Measurements from ENCODE around the gene DNMT1. TPM values are rescaled to one million over a fixed set of nuclear protein-coding genes. Genes with fewer than 3 reads are reported as not detected.

The DNMT1 gene
- total RNA-seq, 1 experiment from 2014 or later: 210 TPM

- TF ChIP-seq ZMAT4 (CRISPR knock-in tag; IDR thresholded peaks at IDR 0.05) (no peak), ZNF281 (CRISPR knock-in tag; IDR thresholded peaks at IDR 0.05) (0 out of 2 replicates have a peak, but pooled peaks have one; percentile 31), EMX1 (CRISPR knock-in tag; IDR thresholded peaks at IDR 0.05) (no peak), GABPB1 (CRISPR knock-in tag; IDR thresholded peaks at IDR 0.05) (no peak), USF2 (CRISPR knock-in tag; IDR thresholded peaks at IDR 0.05) (peak; percentile 59), OVOL2 (CRISPR knock-in tag; IDR thresholded peaks at IDR 0.05; ENCODE audit: borderline replicate concordance) (no peak), TP53 (CRISPR knock-in tag; IDR thresholded peaks at IDR 0.05) (no peak), NR1H2 (CRISPR knock-in tag; IDR thresholded peaks at IDR 0.05) (no peak), SMAD4 (CRISPR knock-in tag; IDR thresholded peaks at IDR 0.05) (no peak), HMGXB4 (CRISPR knock-in tag; IDR thresholded peaks at IDR 0.05) (no peak), GTF2I (CRISPR knock-in tag; conservative IDR thresholded peaks at IDR 0.05) (peak; percentile 88), HMGA2 (CRISPR knock-in tag; IDR thresholded peaks at IDR 0.05) (no peak), ZBTB21 (CRISPR knock-in tag; IDR thresholded peaks at IDR 0.05; ENCODE audit: borderline replicate concordance) (no peak), MYBL2 (CRISPR knock-in tag; IDR thresholded peaks at IDR 0.05) (peak; percentile 72; the same call in 1 of the 2 replicates), USF1 (CRISPR knock-in tag; IDR thresholded peaks at IDR 0.05) (peak; percentile 59; the same call in 1 of the 2 replicates)
- TF ChIP-seq, protein P1, sequence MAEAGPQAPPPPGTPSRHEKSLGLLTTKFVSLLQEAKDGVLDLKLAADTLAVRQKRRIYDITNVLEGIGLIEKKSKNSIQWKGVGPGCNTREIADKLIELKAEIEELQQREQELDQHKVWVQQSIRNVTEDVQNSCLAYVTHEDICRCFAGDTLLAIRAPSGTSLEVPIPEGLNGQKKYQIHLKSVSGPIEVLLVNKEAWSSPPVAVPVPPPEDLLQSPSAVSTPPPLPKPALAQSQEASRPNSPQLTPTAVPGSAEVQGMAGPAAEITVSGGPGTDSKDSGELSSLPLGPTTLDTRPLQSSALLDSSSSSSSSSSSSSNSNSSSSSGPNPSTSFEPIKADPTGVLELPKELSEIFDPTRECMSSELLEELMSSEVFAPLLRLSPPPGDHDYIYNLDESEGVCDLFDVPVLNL (CRISPR knock-in tag; IDR thresholded peaks at IDR 0.05; ENCODE audit: borderline replicate concordance, low read depth): 0 out of 2 replicates have a peak, but pooled peaks have one; percentile 20
- TF ChIP-seq, protein P2, sequence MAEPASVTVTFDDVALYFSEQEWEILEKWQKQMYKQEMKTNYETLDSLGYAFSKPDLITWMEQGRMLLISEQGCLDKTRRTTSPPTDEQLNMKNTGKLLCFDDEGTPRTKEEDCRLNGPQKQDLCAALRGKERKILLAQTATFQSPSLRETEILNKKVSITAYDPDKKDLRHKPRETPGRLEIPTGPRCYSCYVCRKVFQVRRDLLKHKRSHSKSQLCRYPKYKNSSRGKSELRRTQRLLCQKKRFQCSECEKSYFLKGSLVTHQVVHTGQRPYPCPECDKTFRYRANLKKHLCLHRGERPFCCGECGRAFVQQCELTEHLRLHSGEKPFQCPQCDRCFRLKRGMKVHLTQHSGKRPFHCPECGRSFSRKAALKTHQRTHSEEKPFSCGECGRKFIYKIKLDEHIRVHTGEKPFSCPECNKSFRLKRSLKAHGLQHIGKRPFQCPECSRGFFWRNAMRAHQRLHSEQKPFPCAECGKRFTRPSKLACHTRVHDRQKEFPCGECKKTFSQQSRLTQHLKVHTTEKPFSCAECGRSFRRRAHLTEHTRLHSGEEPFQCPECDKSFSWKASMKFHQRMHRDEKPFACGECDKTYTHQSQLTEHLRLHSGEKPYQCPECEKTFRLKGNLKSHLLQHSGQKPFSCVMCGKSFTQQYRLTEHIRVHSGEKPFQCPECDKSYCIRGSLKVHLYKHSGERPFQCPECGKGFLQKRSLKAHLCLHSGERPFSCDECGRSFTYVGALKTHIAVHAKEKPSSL (CRISPR knock-in tag; conservative IDR thresholded peaks at IDR 0.05): no peak
- TF ChIP-seq, protein P3, sequence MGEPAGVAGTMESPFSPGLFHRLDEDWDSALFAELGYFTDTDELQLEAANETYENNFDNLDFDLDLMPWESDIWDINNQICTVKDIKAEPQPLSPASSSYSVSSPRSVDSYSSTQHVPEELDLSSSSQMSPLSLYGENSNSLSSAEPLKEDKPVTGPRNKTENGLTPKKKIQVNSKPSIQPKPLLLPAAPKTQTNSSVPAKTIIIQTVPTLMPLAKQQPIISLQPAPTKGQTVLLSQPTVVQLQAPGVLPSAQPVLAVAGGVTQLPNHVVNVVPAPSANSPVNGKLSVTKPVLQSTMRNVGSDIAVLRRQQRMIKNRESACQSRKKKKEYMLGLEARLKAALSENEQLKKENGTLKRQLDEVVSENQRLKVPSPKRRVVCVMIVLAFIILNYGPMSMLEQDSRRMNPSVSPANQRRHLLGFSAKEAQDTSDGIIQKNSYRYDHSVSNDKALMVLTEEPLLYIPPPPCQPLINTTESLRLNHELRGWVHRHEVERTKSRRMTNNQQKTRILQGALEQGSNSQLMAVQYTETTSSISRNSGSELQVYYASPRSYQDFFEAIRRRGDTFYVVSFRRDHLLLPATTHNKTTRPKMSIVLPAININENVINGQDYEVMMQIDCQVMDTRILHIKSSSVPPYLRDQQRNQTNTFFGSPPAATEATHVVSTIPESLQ (CRISPR knock-in tag; IDR thresholded peaks at IDR 0.05): no peak
- TF ChIP-seq, protein P4, sequence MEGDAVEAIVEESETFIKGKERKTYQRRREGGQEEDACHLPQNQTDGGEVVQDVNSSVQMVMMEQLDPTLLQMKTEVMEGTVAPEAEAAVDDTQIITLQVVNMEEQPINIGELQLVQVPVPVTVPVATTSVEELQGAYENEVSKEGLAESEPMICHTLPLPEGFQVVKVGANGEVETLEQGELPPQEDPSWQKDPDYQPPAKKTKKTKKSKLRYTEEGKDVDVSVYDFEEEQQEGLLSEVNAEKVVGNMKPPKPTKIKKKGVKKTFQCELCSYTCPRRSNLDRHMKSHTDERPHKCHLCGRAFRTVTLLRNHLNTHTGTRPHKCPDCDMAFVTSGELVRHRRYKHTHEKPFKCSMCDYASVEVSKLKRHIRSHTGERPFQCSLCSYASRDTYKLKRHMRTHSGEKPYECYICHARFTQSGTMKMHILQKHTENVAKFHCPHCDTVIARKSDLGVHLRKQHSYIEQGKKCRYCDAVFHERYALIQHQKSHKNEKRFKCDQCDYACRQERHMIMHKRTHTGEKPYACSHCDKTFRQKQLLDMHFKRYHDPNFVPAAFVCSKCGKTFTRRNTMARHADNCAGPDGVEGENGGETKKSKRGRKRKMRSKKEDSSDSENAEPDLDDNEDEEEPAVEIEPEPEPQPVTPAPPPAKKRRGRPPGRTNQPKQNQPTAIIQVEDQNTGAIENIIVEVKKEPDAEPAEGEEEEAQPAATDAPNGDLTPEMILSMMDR (IDR thresholded peaks at IDR 0.05): no peak
- TF ChIP-seq, protein P5, sequence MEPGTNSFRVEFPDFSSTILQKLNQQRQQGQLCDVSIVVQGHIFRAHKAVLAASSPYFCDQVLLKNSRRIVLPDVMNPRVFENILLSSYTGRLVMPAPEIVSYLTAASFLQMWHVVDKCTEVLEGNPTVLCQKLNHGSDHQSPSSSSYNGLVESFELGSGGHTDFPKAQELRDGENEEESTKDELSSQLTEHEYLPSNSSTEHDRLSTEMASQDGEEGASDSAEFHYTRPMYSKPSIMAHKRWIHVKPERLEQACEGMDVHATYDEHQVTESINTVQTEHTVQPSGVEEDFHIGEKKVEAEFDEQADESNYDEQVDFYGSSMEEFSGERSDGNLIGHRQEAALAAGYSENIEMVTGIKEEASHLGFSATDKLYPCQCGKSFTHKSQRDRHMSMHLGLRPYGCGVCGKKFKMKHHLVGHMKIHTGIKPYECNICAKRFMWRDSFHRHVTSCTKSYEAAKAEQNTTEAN (CRISPR knock-in tag; IDR thresholded peaks at IDR 0.05): 0 out of 2 replicates have a peak, but pooled peaks have one; percentile 44
Observed at GRCh38 chr19:10085641-10086590, 108.8 kb downstream of the DNMT1 start, which contains the start of gene SHFL (continued).

All from WTC11 (cell line).